Astrocyte (in vitro differentiated cells and primary cell): ENCODE measurements around the gene MAS1L. TPM values are rescaled to one million over a fixed set of nuclear protein-coding genes. Genes with fewer than 3 reads are reported as not detected.

Experiments used
- DNase-seq: peaks from one replicate; pipeline ENCODE4 v3.0.0-alpha.2; 2010; ENCODE audit warnings: low read depth
- FAIRE-seq: peaks from 2 replicates; lab custom pipeline; 2011; peaks lifted over from hg19 to GRCh38; lab: Jason Lieb, UNC
- H2AFZ ChIP-seq: 2 replicates; pipeline ENCODE4 v1.6.0; 2012; ENCODE audit warnings: low read depth, low read length, inconsistent platforms
- H3K27ac ChIP-seq: 2 replicates; pipeline ENCODE4 v1.5.1; 2011; ENCODE audit warnings: low read depth, low read length, inconsistent platforms
- H3K27me3 ChIP-seq: 2 replicates; pipeline ENCODE4 v1.6.0; 2011; ENCODE audit warnings: low read length, inconsistent platforms; ENCODE audit not compliant: insufficient read depth
- H3K36me3 ChIP-seq: 2 replicates; pipeline ENCODE4 v1.5.1; 2011; ENCODE audit warnings: low read length, inconsistent platforms; ENCODE audit not compliant: insufficient read depth
- H3K4me1 ChIP-seq: 2 replicates; pipeline ENCODE4 v1.5.1; 2011; ENCODE audit warnings: low read length, inconsistent platforms; ENCODE audit not compliant: insufficient read depth
- H3K4me2 ChIP-seq: 2 replicates; pipeline ENCODE4 v1.6.0; 2012; ENCODE audit warnings: low read length, inconsistent platforms
- H3K4me3 ChIP-seq: 2 replicates; pipeline ENCODE4 v1.5.1; 2011; ENCODE audit warnings: low read depth, mild to moderate bottlenecking, low read length, inconsistent platforms; ENCODE audit not compliant: insufficient read depth
- H3K79me2 ChIP-seq: 2 replicates; pipeline ENCODE4 v1.6.0; 2012; ENCODE audit warnings: mild to moderate bottlenecking, low read length, inconsistent platforms; ENCODE audit not compliant: insufficient read depth
- H3K9ac ChIP-seq: 2 replicates; pipeline ENCODE4 v1.6.0; 2012; ENCODE audit warnings: mild to moderate bottlenecking, low read length, inconsistent platforms
- H3K9me3 ChIP-seq: 2 replicates; pipeline ENCODE4 v1.5.1; 2012; ENCODE audit warnings: low read depth, mild to moderate bottlenecking, low read length, inconsistent platforms; ENCODE audit not compliant: insufficient read depth
- H4K20me1 ChIP-seq: 2 replicates; pipeline ENCODE4 v1.6.0; 2012; ENCODE audit warnings: low read length, inconsistent platforms; ENCODE audit not compliant: insufficient read depth
- H3K27ac Mint-ChIP-seq: one replicate; pipeline ENCODE4 v1.8.0; 2021; ENCODE audit warnings: mild to moderate bottlenecking, mixed read lengths; ENCODE audit not compliant: unreplicated experiment
- H3K27me3 Mint-ChIP-seq: one replicate; pipeline ENCODE4 v1.8.0; 2021; ENCODE audit warnings: low read depth, mixed read lengths; ENCODE audit not compliant: unreplicated experiment
- H3K36me3 Mint-ChIP-seq: one replicate; pipeline ENCODE4 v1.8.0; 2021; ENCODE audit warnings: low read depth, mixed read lengths; ENCODE audit not compliant: unreplicated experiment
- H3K4me1 Mint-ChIP-seq: one replicate; pipeline ENCODE4 v1.8.0; 2021; ENCODE audit warnings: low read depth, mixed read lengths; ENCODE audit not compliant: unreplicated experiment
- H3K4me3 Mint-ChIP-seq: one replicate; pipeline ENCODE4 v1.8.0; 2021; ENCODE audit warnings: mild to moderate bottlenecking, moderate library complexity, mixed read lengths; ENCODE audit not compliant: unreplicated experiment
- H3K9me3 Mint-ChIP-seq: one replicate; pipeline ENCODE4 v1.8.0; 2021; ENCODE audit warnings: mild to moderate bottlenecking, mixed read lengths; ENCODE audit not compliant: unreplicated experiment
- CTCF ChIP-seq: IDR thresholded peaks from 2 replicates; pipeline ENCODE4 v1.5.1; 2011; ENCODE audit warnings: low read depth, mild to moderate bottlenecking, inconsistent platforms, low read length, moderate library complexity; ENCODE audit not compliant: insufficient read depth
- EZH2 ChIP-seq: IDR thresholded peaks from 2 replicates; pipeline ENCODE4 v1.6.1; 2012; ENCODE audit warnings: mild to moderate bottlenecking, low read length, inconsistent platforms; ENCODE audit not compliant: insufficient read depth
- total RNA-seq: library from RNA; stranded (reverse); gene quantifications from 2 replicates; pipeline ENCODE4 v1.2.1, GENCODE V29; 2021

MAS1L gene
- total RNA-seq, 1 donor from 2014 or later = not detected

GRCh38 chr6:29516108-29516507, 28.4 kb upstream of the MAS1L start:
- FAIRE-seq = no peak
- peaks cover 8% of the 10 kb centered on the region for H3K4me1 Mint-ChIP-seq
- H3K27ac Mint-ChIP-seq = peak overlapping the region; percentile 98
- TF ChIP-seq EZH2 (no peak), CTCF (no peak)
- DNase-seq = peak; percentile 66
- Histone ChIP-seq H3K4me2 (no peak overlapping the region), H3K9me3 (no peaks in the 10 kb centered on the region), H3K36me3 (no peaks in the 10 kb centered on the region), H3K9ac (no peak overlapping the region), H4K20me1 (no peaks in the 10 kb centered on the region), H3K27ac (no peak overlapping the region), H3K27me3 (no peaks in the 10 kb centered on the region), H3K4me1 (no peaks in the 10 kb centered on the region), H3K79me2 (no peaks in the 10 kb centered on the region), H2AFZ (no peak overlapping the region), H3K4me3 (no peak overlapping the region)
- no peaks in the 10 kb centered on the region for H3K27me3 Mint-ChIP-seq
- peaks cover 9% of the 10 kb centered on the region for H3K9me3 Mint-ChIP-seq
- peaks cover 2% of the 10 kb centered on the region for H3K36me3 Mint-ChIP-seq
- H3K4me3 Mint-ChIP-seq = peak overlapping the region; percentile 23

GRCh38 chr6:29510746-29511300, 23.1 kb upstream of the MAS1L start:
- Mint-ChIP-seq H3K9me3 (peaks cover 13% of the 10 kb centered on the region), H3K36me3 (peaks cover 2% of the 10 kb centered on the region), H3K4me3 (no peak overlapping the region), H3K27me3 (peaks cover 6% of the 10 kb centered on the region), H3K4me1 (peaks cover 10% of the 10 kb centered on the region), H3K27ac (no peak overlapping the region)
- Histone ChIP-seq H3K9me3 (peaks cover 6% of the 10 kb centered on the region), H3K36me3 (no peaks in the 10 kb centered on the region), H3K79me2 (no peaks in the 10 kb centered on the region), H3K4me3 (no peak overlapping the region), H3K9ac (no peak overlapping the region), H3K4me2 (no peak overlapping the region), H3K27me3 (no peaks in the 10 kb centered on the region), H4K20me1 (no peaks in the 10 kb centered on the region), H3K4me1 (no peaks in the 10 kb centered on the region), H2AFZ (no peak overlapping the region), H3K27ac (no peak overlapping the region)
- TF ChIP-seq CTCF (no peak), EZH2 (no peak)
- DNase-seq (no peak), FAIRE-seq (no peak)

- no peak overlapping the region for H3K9ac ChIP-seq
- H3K4me1 Mint-ChIP-seq = peaks cover 10% of the 10 kb centered on the region
- H3K79me2 ChIP-seq = no peaks in the 10 kb centered on the region
- TF ChIP-seq EZH2 = no peak
- no peak overlapping the region for H2AFZ ChIP-seq
- no peak overlapping the region for H3K27ac Mint-ChIP-seq
- no peaks in the 10 kb centered on the region for H3K36me3 ChIP-seq
- H3K4me3 Mint-ChIP-seq = no peak overlapping the region
- peaks cover 6% of the 10 kb centered on the region for H3K9me3 ChIP-seq
- DNase-seq = no peak
- no peaks in the 10 kb centered on the region for H4K20me1 ChIP-seq
- no peaks in the 10 kb centered on the region for H3K4me1 ChIP-seq
- no peaks in the 10 kb centered on the region for H3K27me3 ChIP-seq
- no peak overlapping the region for H3K27ac ChIP-seq
- peaks cover 2% of the 10 kb centered on the region for H3K36me3 Mint-ChIP-seq
- H3K9me3 Mint-ChIP-seq = peaks cover 16% of the 10 kb centered on the region
- peaks cover 7% of the 10 kb centered on the region for H3K27me3 Mint-ChIP-seq
- FAIRE-seq = no peak
- no peak overlapping the region for H3K4me2 ChIP-seq
- no peak overlapping the region for H3K4me3 ChIP-seq
These were observed 22.4 kb upstream of the MAS1L start for GRCh38 chr6:29510202-29510601.
